GM19328 (cell line): ENCODE results near the gene MRPL19.
A peak's percentile ranks its signal among the peaks of the same experiment; 100 is the strongest.

Source experiments
- ATAC-seq: cut with Tn5 transposase; IDR thresholded peaks from one replicate; pipeline ENCODE4 v1.9.1; 2021; ENCODE audit warnings: mild to moderate bottlenecking, moderate library complexity; ENCODE audit not compliant: unreplicated experiment

Gene MRPL19

DNA sequence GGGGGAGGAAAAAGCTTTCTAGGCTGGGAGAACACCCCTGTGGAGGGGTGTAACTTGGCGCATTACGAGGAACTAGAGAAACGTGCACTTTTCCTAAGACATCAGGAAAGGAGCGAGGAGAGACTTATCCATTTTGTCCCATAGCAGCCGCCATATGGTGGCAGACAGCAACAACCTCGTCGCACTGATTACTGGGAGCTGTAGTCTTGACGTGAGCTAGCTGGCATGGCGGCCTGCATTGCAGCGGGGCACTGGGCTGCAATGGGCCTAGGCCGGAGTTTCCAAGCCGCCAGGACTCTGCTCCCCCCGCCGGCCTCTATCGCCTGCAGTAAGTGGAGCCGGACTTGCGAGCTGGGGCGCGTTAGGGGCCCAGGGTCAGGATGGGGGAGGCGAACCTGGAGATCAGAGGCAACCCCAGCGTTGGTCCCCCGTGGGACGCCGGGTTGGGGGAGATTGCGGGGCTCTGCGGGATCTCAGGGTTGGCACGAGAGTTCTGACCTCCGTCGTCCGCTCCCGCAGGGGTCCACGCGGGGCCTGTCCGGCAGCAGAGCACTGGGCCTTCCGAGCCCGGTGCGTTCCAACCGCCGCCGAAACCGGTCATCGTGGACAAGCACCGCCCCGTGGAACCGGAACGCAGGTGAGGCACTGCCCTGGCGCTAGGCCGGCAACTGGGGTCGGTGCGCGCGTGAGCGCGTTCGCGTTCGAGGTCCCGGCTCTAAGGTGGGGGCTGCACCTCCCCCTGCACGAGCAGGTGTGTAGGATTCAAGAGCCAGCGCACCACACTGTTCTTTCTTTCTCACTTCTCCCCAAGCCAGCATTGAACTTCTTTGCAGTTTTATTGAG lies at the start of gene MRPL19:
Gene MRPL19, plus strand, starts transcription at position 201 of the 843 bp plus-strand sequence. Its CDS starts 25 bp downstream, at position 226.
- peak; percentile 93 for ATAC-seq

DNA sequence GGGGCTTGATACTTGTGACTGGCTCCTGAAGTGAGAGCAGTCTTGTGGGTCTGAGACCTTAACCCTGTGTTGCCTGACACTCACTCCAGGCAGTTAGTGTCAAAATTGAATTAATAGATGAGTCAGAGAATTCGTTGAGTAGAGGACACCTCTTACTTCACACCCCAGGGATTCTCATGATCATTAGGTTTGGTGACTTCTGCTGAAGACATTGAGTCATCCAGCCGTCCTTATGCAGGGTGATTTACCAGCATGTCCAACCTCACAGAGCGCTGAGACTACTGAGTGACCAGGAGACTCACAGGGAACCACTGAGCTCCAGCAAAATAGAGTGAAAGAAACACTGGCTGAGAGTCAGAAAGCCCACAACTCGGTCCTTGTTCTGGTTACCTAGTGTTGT lies 49.8 kb upstream of the MRPL19 start:
- ATAC-seq = no peak

DNA sequence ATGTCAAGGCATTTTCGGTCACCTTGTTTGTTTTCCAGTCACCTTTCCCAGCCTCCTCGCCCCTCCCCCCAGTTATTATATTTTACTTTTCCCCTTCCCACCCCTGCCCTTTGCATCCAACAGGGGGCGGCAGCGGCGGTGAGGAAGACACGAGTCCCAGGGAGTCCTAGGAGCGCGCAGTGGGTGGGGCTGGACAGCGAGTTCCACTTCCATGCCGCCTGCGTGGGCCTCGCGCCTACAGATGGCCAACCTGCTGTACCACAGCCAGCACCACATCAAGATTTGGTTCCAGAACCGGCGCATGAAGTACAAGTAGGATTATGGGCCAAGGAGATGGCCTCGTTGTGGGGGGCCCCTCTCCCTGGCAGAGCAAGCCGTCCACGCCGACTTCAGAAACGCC lies 48.6 kb upstream of the MRPL19 start:
- ATAC-seq = no peak

DNA sequence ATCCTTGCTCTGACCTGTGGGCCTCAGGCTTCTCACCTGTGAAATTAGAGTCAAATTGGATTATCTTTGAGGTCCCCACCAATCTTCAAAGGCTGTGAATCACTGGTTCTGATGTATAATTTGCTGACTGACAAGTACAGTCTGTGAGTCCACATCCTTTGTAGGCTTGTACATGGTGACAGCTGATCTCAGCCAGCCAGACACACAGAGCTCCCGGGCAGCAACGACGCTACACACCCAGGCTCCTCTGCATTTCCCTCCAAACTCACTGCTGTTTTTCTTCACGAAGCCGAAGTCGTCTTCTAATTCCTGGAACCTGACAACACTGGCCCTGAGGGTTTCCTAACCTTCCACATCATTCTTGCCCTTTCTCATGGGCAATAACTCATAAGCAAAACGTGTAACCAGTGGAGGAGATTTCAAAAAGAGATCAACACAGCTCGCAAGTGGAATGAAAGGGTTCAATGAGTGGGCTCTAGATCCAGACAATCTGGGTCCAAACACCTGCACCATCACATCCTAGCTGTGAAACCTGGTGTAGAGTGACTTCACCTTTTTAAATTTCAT lies 47.9 kb upstream of the MRPL19 start:
- no peak for ATAC-seq

DNA sequence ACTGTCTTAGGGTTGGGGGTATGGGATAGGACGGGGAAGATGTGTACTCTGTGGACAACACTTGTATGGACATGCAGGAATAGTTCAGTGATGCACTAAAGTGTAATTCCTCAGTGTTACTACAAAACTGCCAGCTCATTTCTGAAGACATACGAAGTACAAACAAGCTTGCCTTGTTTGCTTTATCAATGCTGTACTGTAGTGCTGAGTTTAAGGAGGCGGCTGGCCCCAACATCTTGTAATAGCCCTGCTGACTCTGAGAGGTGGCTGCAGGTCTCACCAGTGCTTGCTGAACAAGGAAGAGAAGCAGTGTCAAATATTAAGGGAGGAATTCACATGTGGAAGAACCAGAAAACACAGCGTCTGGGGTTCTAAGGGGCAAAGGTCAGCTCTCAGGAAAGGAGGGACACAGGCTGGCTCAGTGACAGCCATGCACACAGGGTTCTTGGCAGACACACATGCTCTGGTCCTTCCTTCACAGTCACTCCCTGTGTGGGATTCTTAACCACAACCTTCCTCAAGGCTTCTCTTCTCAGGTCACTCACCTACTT lies 46.0 kb upstream of the MRPL19 start:
- no peak for ATAC-seq

DNA sequence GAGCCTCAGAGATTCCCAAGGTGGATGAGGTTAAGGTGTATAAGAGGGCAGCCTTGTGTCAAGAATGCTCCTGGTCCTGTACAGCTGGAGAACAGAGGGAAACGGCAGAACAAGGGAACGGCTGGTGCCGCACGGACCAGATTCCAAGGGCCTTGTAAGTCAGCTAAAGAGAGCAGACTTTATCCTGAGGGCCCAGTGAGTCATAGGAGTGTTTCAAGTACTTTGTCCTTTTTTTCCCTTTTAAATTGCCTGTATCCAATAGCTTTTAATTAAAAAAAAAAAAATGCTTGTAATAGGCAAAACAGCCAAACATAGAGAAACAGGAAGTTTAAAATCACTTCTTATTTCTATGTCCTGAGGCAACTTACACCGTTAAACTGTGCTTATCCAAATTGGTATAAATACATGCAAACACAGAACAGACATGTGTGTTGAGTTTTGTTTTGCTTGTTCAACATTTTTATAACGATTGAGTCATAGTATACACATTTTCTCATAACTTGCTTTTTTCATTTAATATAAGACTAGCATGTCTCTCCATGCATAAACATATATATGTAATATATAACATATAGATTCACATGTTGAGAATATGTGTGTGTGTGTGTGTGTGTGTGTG lies 43.8 kb upstream of the MRPL19 start:
- no peak for ATAC-seq

DNA sequence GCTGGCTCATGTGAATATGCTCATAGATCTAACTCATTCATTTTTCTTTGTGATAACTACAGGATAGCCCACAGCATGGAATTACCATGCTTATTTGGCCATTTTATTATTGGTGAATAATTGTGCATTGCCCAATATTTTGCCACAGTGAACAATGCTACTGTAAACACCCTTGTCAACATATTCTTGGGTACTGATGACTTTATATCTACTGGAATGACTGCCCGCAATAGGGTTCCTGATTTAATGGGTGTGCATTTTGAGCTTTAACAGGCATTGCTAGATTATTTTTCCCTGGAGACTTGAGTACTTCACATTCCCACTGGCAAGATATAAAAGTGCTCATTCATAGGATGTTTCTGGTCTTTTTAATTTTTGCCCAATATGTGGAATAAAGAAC lies 43.1 kb upstream of the MRPL19 start:
- ATAC-seq = no peak

DNA sequence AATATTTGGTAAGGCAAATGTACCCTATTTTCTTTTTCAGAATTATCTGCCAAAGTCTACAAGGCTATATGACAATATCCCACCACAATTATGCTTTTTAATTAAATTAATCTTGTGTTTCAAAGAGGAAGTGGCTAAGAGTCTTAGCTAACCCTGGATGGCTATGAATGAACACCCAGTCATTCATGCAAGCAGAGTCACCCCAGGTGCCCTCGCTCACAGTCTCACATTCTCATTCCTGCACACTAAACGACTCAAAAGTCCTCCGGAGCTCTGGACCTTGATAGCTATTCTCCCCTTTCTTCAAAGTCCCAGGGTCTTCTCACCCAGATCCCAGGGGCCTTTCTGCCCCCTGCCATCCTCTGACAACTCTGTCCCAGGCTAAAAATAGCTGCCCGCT lies 42.1 kb upstream of the MRPL19 start:
- no peak for ATAC-seq

DNA sequence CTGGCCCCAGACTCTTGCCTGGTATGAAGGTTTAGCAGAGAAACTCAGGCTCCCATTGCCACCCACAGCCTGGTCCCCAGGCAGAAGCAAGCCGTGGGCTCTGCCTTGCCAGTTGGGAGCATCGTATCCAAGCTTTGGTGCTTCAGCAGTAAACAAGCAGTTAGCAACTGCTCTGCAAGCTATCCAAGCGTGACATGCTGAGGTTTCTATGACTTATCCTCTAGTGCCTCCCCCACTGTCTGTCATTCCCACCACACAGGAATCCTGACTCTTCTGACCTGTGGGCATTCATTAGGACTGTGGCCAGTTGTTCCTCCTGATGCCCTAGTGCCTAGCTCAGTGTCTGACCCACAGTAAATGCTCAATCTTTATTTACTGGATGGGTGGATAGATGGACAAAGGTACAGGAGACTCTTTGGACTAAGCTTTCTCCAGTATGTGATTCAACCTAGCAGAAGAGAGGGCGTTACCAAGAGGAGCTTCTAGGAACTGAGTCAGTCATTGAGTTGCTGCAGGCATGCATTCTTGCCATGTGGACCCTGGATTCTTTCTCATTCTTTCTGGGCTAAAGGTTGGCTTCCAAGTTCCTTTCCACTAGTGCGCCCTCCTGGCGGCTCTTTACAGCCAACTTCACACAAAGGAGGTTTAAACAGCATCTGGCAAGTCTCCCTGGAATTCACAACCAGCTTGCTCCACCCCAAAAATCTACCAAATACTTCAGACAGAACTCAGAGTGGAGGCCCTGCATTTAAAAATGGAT lies 40.6 kb upstream of the MRPL19 start:
- no peak for ATAC-seq

DNA sequence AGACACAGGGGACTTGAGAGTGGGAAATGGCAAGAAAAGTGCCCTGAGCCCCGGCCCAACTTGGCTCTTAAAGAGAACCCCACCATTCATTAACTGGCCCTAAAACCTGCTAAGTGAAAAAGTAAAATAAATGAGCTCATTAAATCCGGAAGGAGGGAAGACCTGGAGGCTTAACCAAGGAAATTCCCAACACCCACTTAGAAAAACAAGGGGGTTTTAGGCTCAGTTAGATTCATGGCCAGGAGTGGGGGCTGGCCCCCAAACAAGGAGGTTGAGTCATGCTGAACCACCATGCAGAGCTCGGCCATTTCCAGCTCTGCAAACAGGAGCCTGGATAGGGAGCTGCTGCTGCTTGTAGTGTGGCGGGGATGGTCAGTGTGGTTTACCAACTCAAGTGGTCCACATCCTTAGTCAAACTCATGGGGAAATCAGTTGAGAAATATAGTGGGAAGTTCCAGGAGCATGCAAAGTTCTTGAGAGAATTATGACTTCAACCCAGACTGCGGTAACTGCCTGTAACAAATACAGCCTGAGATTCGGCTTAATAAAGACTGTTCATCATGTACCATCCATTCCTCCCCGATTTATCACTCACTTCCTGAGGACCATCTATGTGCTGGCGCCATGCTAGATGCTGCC lies 39.7 kb upstream of the MRPL19 start:
- no peak for ATAC-seq

DNA sequence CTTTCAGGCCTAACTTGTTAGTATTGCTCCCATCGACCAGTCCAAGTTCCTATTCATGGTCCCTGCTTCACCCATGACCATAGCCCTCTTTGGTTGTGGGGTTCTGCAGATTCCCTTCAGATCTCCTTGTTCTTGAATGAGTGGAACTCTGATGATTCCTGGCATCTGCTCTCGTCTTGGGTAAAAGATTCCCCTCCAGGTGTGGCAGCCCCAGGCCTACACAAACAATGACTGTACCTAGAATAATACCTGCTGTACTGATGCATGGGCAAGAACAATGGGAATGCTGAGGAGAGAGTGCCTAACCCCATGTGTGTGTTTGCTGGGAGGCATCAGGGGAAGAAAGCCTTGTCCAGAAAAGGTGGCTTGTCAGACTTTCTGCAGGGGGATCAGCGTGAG lies 39.2 kb upstream of the MRPL19 start:
- no peak for ATAC-seq

DNA sequence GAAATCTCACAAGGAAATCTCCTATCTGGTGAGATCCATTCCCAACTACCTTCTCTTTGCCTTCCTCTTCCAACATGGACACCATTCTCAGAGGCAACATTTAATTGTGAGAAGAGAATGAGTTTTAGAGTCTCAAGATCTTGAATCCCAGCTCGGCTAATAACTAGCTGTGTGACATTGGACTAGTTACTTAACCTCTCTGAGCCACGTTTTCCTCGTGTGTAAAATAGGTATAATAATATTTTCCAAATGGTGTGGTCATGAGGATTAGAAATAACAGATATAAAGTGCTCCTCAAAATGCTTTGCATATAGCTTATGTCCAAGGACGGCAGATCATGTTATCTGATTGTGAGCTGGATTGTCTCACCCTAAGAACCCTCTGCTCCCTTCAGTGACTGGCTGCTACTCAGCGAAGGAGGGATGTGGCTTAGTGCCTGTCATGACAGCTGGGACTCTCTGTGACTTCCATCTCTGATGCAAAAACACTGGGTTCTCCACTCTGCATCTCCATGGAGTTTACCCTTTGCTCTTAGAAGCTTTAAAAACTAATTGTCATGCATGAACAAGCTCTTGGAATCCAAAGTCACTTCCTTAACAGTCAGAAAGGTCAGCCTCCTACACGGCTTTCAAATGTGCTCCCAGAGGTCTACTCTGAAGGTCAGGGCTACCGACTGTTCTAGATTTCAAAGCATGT lies 38.4 kb upstream of the MRPL19 start:
- no peak for ATAC-seq

DNA sequence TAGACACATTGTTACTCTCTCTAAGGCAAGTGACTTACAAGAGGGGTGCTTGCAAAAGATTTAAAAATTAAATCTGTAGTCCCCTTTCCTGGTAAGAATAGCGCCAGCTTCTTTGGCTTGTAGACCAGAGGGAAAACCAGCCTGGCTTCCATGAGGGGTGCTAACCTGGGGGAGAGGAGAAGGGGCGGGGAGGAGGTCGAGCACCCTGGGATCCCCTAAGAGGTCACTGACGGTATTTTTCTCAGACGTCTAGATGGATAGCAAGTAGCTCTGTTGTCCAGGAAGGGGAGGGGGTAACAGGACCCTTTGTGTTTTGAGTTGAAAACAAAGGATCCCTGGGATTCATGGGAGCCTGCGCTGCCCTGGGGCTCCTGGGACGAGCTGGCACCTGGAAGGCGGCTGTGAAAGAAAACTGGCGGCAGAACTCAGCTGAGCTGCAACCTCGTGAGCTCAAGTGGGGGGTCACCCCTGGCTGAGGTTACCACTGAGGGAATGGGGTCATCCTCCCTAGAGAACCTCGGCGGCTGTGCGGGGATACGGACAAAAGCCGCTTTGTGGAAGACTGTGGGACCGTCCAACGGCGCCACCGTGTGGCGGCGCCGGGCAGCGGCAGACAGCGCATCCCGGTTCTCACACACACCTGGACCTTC lies 37.8 kb upstream of the MRPL19 start:
- peak; percentile 69 for ATAC-seq

DNA sequence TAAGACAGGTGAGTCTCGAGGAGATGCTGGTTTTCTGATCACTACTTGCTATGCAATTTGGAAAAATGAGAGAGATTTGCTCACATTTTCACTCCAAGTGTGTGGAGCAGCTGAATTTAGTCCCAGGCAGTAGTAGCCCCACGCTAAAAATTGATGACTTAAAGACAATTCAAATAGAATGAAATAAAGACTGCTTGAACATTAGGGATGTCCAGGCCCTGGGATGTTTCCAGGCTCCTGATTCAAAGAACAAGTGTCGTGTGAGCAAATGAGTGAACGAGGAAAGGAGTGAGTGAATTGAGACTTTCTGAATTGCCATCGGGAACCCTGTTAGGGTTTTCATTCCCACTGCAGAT lies 37.3 kb upstream of the MRPL19 start:
- no peak for ATAC-seq

DNA sequence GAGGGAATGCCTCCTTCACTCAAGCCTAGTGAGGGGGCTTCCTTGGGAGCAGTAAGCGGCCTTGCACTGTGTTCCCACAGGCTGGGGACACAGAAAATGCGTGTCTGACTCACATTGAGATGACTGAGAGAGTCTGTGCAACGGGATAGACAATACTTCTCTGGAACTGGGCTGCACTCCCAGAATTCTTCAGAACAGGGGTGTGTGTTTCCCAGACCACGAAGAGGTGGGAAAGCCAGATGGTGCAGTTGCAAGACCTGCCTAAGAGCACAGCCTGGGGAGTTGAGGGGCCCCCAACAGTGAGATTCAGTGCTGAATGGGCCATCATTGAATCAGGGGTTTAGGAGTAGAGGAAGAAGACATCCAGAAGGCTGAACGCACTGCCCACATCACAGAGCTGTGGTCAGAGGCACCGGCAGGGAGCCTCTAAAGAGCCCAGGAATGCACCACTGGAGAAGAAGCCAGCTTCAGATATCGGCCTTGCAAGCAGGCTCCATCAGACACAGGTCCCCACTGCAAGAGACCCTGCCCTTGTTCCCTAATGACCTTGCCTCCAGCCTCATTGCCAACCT lies 36.6 kb upstream of the MRPL19 start:
- ATAC-seq = no peak

DNA sequence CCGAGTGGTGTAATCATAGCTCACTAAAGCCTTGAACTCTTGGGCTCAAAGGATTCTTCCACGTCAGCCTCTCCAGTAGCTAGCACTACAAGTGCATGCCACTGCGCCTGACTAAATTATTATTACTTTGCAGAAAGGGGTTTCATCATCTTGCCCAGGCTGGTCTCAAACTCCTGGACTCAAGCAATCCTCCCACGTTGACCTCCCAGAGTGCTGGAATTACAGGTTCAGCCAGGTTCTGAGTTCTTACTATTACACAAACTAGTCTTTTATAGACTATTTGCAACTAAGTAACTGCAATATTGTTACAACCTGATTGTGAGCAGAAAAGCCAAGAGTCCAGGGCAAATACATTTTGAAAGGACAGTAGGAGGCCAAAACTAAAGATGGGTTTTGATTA lies 35.9 kb upstream of the MRPL19 start:
- no peak for ATAC-seq

DNA sequence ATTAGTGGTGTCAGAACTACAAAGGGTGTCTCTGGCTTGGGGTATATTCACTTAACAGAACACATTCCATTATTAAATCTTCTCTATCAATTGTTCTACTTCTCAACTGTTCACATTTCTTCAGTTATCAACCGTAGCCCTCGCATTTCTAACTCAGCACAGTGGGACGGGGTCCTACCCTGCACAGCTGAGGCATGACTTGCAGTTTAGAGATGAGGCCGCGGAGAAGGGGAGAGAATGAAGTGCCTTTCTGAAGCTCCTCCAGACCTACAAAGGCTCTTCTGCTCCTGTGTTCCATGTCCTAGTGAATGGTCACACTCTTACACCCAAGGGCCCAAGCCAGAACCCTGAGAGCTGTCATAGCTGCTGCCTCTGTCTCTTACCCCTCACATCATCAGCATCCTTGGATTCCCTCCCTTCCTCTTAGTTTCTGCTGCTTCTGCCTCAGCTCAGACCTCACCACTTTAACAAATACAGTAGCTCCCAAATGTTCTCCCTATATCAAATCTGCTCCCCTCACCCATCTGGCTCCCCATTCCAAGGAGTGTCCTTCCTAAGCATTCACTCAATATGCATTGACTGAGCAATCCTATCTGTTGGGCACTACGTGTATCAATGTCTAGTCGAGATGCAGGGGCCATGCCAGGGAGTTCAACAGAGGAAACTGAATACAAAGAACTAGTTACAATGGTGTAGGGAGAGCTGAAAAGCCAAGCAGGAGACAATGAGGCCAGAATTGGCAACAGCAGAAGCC lies 34.3 kb upstream of the MRPL19 start:
- ATAC-seq = no peak

DNA sequence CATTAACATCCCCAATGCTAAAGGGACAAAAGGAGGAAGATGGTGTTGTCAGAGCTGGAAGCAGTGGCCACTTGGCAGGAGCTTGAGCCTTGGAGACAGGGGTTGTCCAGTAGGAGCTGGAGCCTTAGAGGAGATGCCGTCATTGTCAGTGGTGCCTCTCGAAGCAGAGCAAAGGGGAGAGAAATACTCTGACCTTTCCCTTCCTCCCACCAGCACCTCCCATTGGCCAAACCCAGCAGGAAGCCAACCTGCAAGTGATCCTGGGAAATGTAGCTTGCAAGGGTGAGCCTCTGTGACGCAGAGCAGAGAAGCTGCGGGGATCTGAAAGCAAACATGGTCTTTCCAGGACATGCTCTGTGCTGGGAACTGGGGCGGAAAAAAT lies 33.7 kb upstream of the MRPL19 start:
- ATAC-seq = no peak
